Measurements from ENCODE around the gene LUZP2. TPM values are rescaled to one million over a fixed set of nuclear protein-coding genes. Genes with fewer than 3 reads are reported as not detected.

LUZP2 gene
- total and polyA plus RNA-seq, 2 of the 8 experiments (the other 6 are each of a cell fraction or from before 2014, with no cell fraction given) = 0.79 to 1.5 TPM

DNA sequence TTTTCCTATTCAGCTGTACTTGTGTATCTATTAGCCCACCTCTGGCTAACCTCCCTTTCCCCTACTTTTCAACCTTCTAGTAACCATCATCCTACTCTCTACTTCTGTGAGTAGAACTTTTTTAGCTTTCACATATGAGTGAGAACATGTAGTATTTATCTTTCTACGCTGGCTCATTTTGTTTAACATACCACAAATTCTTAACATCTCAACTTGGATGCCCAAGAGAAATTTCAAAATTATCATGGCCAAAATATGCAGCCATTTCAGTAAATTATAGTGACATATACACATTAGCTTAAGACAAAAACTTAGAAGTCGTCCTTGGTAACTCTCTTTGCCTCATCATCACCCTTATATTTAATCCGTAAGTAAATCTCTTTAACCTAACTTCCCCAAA is 34.7 kb downstream of the LUZP2 start:
- H3K27me3 ChIP-seq (replicated peaks in 1 of 4; ENCODE audit: control insufficient read depth in 3 of 4, extremely low read depth in 1 of 4, insufficient read depth in 3 of 4, low read length in 3 of 4) = no peaks in the 10 kb centered on the region
- ChIA-PET POLR2A (ENCODE audit: partially characterized antibody) (no interaction called here), CTCF (ENCODE audit: partially characterized antibody) (no interaction called here)
- no peaks in the 10 kb centered on the region for H3K4me1 ChIP-seq (replicated peaks in 1 of 4; ENCODE audit: control insufficient read depth in 3 of 4, insufficient read depth in 4 of 4, low read length in 3 of 4)
- H3K4me2 ChIP-seq (ENCODE audit: insufficient read depth in 1 of 2, low read depth in 2 of 2, low read length in 2 of 2) = no peak overlapping the region
- H3K56ac ChIP-seq (replicated peaks; ENCODE audit: insufficient read length, low read depth, low read length) = no peak overlapping the region
- H3K9ac ChIP-seq (replicated peaks in 1 of 4; ENCODE audit: extremely low read depth in 1 of 4, low read depth in 3 of 4, low read length in 3 of 4) = no peak overlapping the region
- no peak overlapping the region for H4K91ac ChIP-seq (replicated peaks; ENCODE audit: insufficient read length, low read length)
- H3K23ac ChIP-seq (ENCODE audit: insufficient read length) = no peak overlapping the region
- no peak overlapping the region for H2AFZ ChIP-seq (ENCODE audit: low read length)
- H3K79me1 ChIP-seq (ENCODE audit: low read depth, low read length) = no peaks in the 10 kb centered on the region
- WGBS, 2 experiments (ENCODE audit: extremely low coverage in 1 of 2, insufficient coverage in 1 of 2, insufficient read length in 1 of 2, insufficient replicate concordance in 2 of 2, low coverage in 1 of 2, low lambda C conversion rate in 2 of 2, missing lambda C conversion rate in 1 of 2) = 56 to 100% methylated on average over 1 to 3 of the region's 3 CpGs
- no peaks in the 10 kb centered on the region for H3K23me2 ChIP-seq (ENCODE audit: low read depth, low read length)
- H2BK20ac ChIP-seq (ENCODE audit: low read length) = no peak overlapping the region
- H4K20me1 ChIP-seq (replicated peaks in 1 of 2; ENCODE audit: control insufficient read depth in 1 of 2, insufficient read depth in 2 of 2, low read length in 2 of 2) = no peaks in the 10 kb centered on the region
- H3K9me3 ChIP-seq (ENCODE audit: insufficient read depth in 2 of 2, low read depth in 1 of 2, low read length in 1 of 2) = no peaks in the 10 kb centered on the region
- H3K14ac ChIP-seq (ENCODE audit: insufficient read length) = no peak overlapping the region
- H3K79me2 ChIP-seq (ENCODE audit: control insufficient read depth in 1 of 2, insufficient read depth in 2 of 2, low read length in 2 of 2) = no peaks in the 10 kb centered on the region
- H2BK15ac ChIP-seq (ENCODE audit: low read length) = no peak overlapping the region
- DNase-seq (ENCODE audit: low read depth in 1 of 2, low spot score in 2 of 2) (no peak), FAIRE-seq (no peak)
- H3K4me3 ChIP-seq (ENCODE audit: extremely low read depth in 1 of 4, insufficient read depth in 2 of 4, low read depth in 3 of 4, low read length in 4 of 4) = no peak overlapping the region
- H3K36me3 ChIP-seq (ENCODE audit: control insufficient read depth in 2 of 4, insufficient read depth in 4 of 4, low read length in 3 of 4) = no peaks in the 10 kb centered on the region
- no peak overlapping the region for H3K27ac ChIP-seq (ENCODE audit: low read depth, low read length)
- H2BK5ac ChIP-seq (ENCODE audit: low read depth, low read length) = no peak overlapping the region
- no peak overlapping the region for H2BK12ac ChIP-seq (ENCODE audit: low read depth, low read length)
- H4K5ac ChIP-seq (ENCODE audit: insufficient read length, low read depth, low read length) = no peak overlapping the region
- no peak overlapping the region for H2AK5ac ChIP-seq (ENCODE audit: low read depth, low read length)
- H2BK120ac ChIP-seq (replicated peaks; ENCODE audit: low read depth, low read length) = no peak overlapping the region
- H3K4ac ChIP-seq (replicated peaks; ENCODE audit: insufficient read length, low read depth, low read length) = no peak overlapping the region
- H4K8ac ChIP-seq (ENCODE audit: extremely low read depth, insufficient read depth, low read length) = no peak overlapping the region
- H3K18ac ChIP-seq (ENCODE audit: extremely low read depth, low read length) = no peak overlapping the region
- TF ChIP-seq TAF7 (optimal IDR thresholded peaks at IDR 0.05; ENCODE audit: borderline replicate concordance, low read depth, low read length) (no peak), CHD1 (IDR thresholded peaks at IDR 0.05; ENCODE audit: low read depth, low read length) (no peak), SP1 (IDR thresholded peaks at IDR 0.05; ENCODE audit: low read depth, low read length) (no peak), CEBPB (IDR thresholded peaks at IDR 0.05; ENCODE audit: low read depth, low read length) (no peak), YY1 (IDR thresholded peaks at IDR 0.05; ENCODE audit: low read depth, low read length) (no peak), SIN3A (conservative IDR thresholded peaks at IDR 0.05 in 1 of 2, IDR thresholded peaks at IDR 0.05 in 1 of 2; ENCODE audit: low read depth in 1 of 2, low read length in 2 of 2) (no peak)

Measured in H1 (cell line).